ENCODE results near the gene CFTR.

Gene CFTR

GRCh38 chr7:117610396-117610795, 130.6 kb downstream of the CFTR start:
- Histone ChIP-seq H3K27me3 (no peaks in the 10 kb centered on the region), H3K27ac (no peak overlapping the region), H3K4me3 (no peak overlapping the region), H3K36me3 (no peaks in the 10 kb centered on the region), H3K9me3 (no peaks in the 10 kb centered on the region), H3K4me1 (no peaks in the 10 kb centered on the region)
- TF ChIP-seq CTCF (IDR thresholded peaks at IDR 0.05) = no peak
- DNase-seq = no peak
- intact Hi-C loops (cut with DNase I; ENCODE audit: low total_unique reads) = no loop called here

DNA sequence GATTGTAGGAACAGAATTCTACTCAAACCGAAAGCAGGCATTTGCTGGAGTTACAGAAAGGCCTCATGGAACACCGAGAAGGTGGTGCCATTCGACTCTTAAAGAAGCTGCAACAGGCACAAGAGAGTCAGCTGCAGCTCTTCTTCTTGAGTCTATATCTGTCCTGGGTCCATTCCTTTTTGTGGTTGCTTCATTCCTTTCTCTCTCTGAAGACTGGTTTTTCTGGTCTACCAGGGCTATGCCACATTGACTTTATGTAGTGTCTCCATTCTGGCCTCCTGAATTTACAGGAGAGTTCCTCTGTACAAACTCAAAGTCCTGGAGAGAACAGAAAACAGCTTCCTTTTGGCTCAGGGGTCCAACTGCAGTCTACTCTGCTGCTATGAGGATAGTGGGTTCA, 132.8 kb downstream of the CFTR start:
- Histone ChIP-seq H3K27ac (no peak overlapping the region), H3K4me3 (no peak overlapping the region), H3K36me3 (no peaks in the 10 kb centered on the region), H3K4me1 (no peaks in the 10 kb centered on the region), H3K27me3 (no peaks in the 10 kb centered on the region), H3K9me3 (no peaks in the 10 kb centered on the region)
- intact Hi-C loops (cut with DNase I; ENCODE audit: low total_unique reads) = no loop called here
- no peak for DNase-seq
- TF ChIP-seq CTCF (IDR thresholded peaks at IDR 0.05) = no peak

- TF ChIP-seq CTCF (IDR thresholded peaks at IDR 0.05) = no peak
- intact Hi-C loops (cut with DNase I; ENCODE audit: low total_unique reads) = no loop called here
These were observed 136.9 kb downstream of the CFTR start for GRCh38 chr7:117616694-117617093.

GRCh38 chr7:117619681-117620080, 139.9 kb downstream of the CFTR start:
- Histone ChIP-seq H3K9me3 (no peaks in the 10 kb centered on the region), H3K36me3 (no peaks in the 10 kb centered on the region), H3K4me1 (no peaks in the 10 kb centered on the region), H3K27me3 (no peaks in the 10 kb centered on the region), H3K27ac (no peak overlapping the region), H3K4me3 (no peak overlapping the region)
- TF ChIP-seq CTCF (IDR thresholded peaks at IDR 0.05) = no peak
- DNase-seq = no peak
- intact Hi-C loops (cut with DNase I; ENCODE audit: low total_unique reads) = no loop called here

More at GRCh38 chr7:117616694-117617093, 136.9 kb downstream of the CFTR start:
- Histone ChIP-seq H3K4me3 (no peak overlapping the region), H3K36me3 (no peaks in the 10 kb centered on the region), H3K27me3 (no peaks in the 10 kb centered on the region), H3K4me1 (no peaks in the 10 kb centered on the region), H3K9me3 (no peaks in the 10 kb centered on the region), H3K27ac (no peak overlapping the region)
- no peak for DNase-seq

GRCh38 chr7:117621075-117621618, 141.3 kb downstream of the CFTR start:
- H3K4me3 ChIP-seq = no peak overlapping the region
- intact Hi-C loops (cut with DNase I; ENCODE audit: low total_unique reads) = no loop called here
- H3K9me3 ChIP-seq = no peaks in the 10 kb centered on the region
- no peaks in the 10 kb centered on the region for H3K36me3 ChIP-seq
- TF ChIP-seq CTCF (IDR thresholded peaks at IDR 0.05) = no peak
- H3K27me3 ChIP-seq = no peaks in the 10 kb centered on the region
- H3K27ac ChIP-seq = no peak overlapping the region
- no peaks in the 10 kb centered on the region for H3K4me1 ChIP-seq
- no peak for DNase-seq

DNA sequence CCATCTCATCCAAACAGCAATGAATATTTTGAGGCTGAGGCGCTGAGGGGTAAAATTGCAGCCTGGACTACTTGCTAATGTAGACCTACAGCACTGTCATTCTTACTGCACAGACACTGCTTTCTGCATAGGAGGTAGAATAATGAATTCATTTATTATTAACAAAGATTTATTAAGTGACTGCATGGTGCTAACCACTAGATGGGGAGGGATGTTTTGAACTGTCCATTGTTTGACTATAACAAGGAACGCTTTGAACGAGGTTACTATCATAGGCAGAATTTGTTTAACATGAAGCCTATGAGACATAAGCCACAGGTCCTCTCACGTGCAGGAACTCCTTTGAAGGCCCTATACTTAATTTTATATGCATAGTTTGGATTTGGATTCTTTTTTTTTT, 143.8 kb downstream of the CFTR start:
- TF ChIP-seq CTCF (IDR thresholded peaks at IDR 0.05) = no peak
- H3K36me3 ChIP-seq = no peaks in the 10 kb centered on the region
- H3K4me1 ChIP-seq = no peaks in the 10 kb centered on the region
- no peaks in the 10 kb centered on the region for H3K27me3 ChIP-seq
- intact Hi-C loops (cut with DNase I; ENCODE audit: low total_unique reads) = no loop called here
- H3K4me3 ChIP-seq = no peak overlapping the region
- H3K9me3 ChIP-seq = no peaks in the 10 kb centered on the region
- no peak overlapping the region for H3K27ac ChIP-seq
- DNase-seq = no peak
